Right ventricle myocardium superior (tissue), 1 donor: ENCODE results near the gene OR10H3. TPM values are rescaled to one million over a fixed set of nuclear protein-coding genes. Genes with fewer than 3 reads are reported as not detected.
"Not testable (repeated sequence)": the region's sequence is repeated elsewhere in the genome, so short reads cannot be mapped to it uniquely, and the experiment has no call there.

Experiments used
- ATAC-seq: fragments of 200-7000 bp; cut with Tn5 transposase; one replicate; pipeline ENCODE4 v1.9.1; 2020; ENCODE audit warnings: mild to moderate bottlenecking; ENCODE audit not compliant: poor library complexity
- DNase-seq: peaks from one replicate; pipeline ENCODE4 v3.0.0-alpha.2; 2020
- intact Hi-C: fragments of 100-400 bp; cut with DNase I; formaldehyde crosslinking; loops from one replicate; pipeline ENCODE4 v1.11.2; 2022
- total RNA-seq: library from RNA; stranded (reverse); fragmentation: NEBNext Ultra II Directional; extraction: Animal tissue kit (Norgen Biotek cat#: 25700); gene quantifications from one replicate; pipeline ENCODE4 v1.2.1, GENCODE V29; 2021
- donor health status: DM: no; HTN: yes; CAD: no; lungs with severe emphysema.

Gene OR10H3
- total RNA-seq, 1 donor from 2014 or later, result not detected

GRCh38 chr19:15775249-15775648 is 37.5 kb downstream of the OR10H3 start:
- no peak for DNase-seq
- no peak for ATAC-seq
- intact Hi-C loops, result no loop called here

GRCh38 chr19:15776264-15776663 is 38.5 kb downstream of the OR10H3 start:
- DNase-seq (no peak), ATAC-seq (no peak)
- intact Hi-C loops, result no loop called here

GRCh38 chr19:15776991-15777970 is 39.5 kb downstream of the OR10H3 start:
- DNase-seq (no peak), ATAC-seq (no peak)
- intact Hi-C loops, result no loop called here

GRCh38 chr19:15779756-15780476 is 42.1 kb downstream of the OR10H3 start:
- peak; percentile 88 for ATAC-seq
- DNase-seq, result peak; percentile 87
- intact Hi-C loops, result no loop called here

- intact Hi-C loops, result no loop called here
- DNase-seq, result no peak
- ATAC-seq, result peak; percentile 40
Observed at GRCh38 chr19:15780610-15781418, 43.0 kb downstream of the OR10H3 start.

GRCh38 chr19:15781661-15782060 is 43.9 kb downstream of the OR10H3 start:
- intact Hi-C loops, result no loop called here
- no peak for ATAC-seq
- no peak for DNase-seq

GRCh38 chr19:15782211-15782610 is 44.4 kb downstream of the OR10H3 start:
- ATAC-seq (no peak), DNase-seq (no peak)
- intact Hi-C loops, result no loop called here

- ATAC-seq, DNase-seq, intact Hi-C loops: not testable (repeated sequence)
Observed at GRCh38 chr19:15782896-15783295, 45.1 kb downstream of the OR10H3 start.

- DNase-seq (no peak), ATAC-seq (no peak)
- intact Hi-C loops, result no loop called here
Observed at GRCh38 chr19:15787611-15788155, 49.9 kb downstream of the OR10H3 start, which contains the start of gene OR10H5. OR10H5 (plus strand) TSS chr19:15787661; CDS start chr19:15794049, 6,388 bp downstream.

GRCh38 chr19:15788594-15789270 is 50.9 kb downstream of the OR10H3 start:
- ATAC-seq (no peak), DNase-seq (no peak)
- intact Hi-C loops, result no loop called here

- no peak for ATAC-seq
- DNase-seq, result no peak
- intact Hi-C loops, result no loop called here
Observed at GRCh38 chr19:15790096-15790495, 52.3 kb downstream of the OR10H3 start.

Other genes with a start within 250 kb of the OR10H3 start
- gene CYP4F22, start 229.5 kb upstream of the OR10H3 start, total RNA-seq, result not detected
- not detected for gene CYP4F8, start 122.8 kb upstream of the OR10H3 start, total RNA-seq
- gene CYP4F3, start 97.1 kb upstream of the OR10H3 start, total RNA-seq, result 0.24 TPM
- 5.2 TPM for gene CYP4F12, start 64.9 kb upstream of the OR10H3 start, total RNA-seq
- not detected for gene OR10H2, start 10.0 kb upstream of the OR10H3 start, total RNA-seq
- gene OR10H5, start 49.7 kb downstream of the OR10H3 start, total RNA-seq, result not detected
- gene OR10H1, start 77.7 kb downstream of the OR10H3 start, total RNA-seq, result not detected
- gene CYP4F2, start 160.1 kb downstream of the OR10H3 start, total RNA-seq, result not detected
- 0.56 TPM for gene CYP4F11, start 196.5 kb downstream of the OR10H3 start, total RNA-seq
- not detected for gene OR10H4, start 211.0 kb downstream of the OR10H3 start, total RNA-seq